NCI-H1417 treated with DMSO at 0.1 percent for 48 hours (cell line): ENCODE data around the gene CHD2.
"Not testable (repeated sequence)": the region's sequence is repeated elsewhere in the genome, so short reads cannot be mapped to it uniquely, and the experiment has no call there.

Experiments
- DNase-seq: peaks from one replicate; lab custom pipeline; 2025; lab: John Stamatoyannopoulos, UW

Gene CHD2

GRCh38 chr15:92899948-92900730, at the start of gene CHD2:
Gene CHD2, plus strand, starts transcription at chr15:92900324. Its CDS starts 914 bp downstream, at chr15:92901238.
- DNase-seq, result peak; percentile 85

GRCh38 chr15:92853222-92853621, 46.9 kb upstream of the CHD2 start:
- no peak for DNase-seq

DNA sequence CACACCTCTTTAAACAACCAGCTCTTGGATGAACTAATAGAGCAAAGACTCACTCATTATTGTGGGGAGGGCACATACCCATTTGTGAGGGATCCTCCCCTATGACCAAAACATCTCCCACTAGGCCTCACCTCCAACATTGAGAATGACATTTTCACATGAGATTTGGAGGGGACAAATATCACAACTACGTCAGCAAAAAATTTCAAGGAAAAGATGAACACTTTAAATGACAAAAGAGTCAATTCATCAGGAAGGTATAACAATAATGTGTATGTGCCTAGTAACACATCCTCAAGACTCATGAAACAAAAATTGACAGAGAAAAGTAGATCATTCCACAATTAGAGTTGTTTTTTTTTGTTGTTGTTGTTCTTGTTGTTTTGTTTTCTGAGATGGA, 38.4 kb upstream of the CHD2 start:
- DNase-seq, result no peak

GRCh38 chr15:92864127-92864814, 35.9 kb upstream of the CHD2 start:
- no peak for DNase-seq

- DNase-seq, result no peak
These were observed 30.7 kb upstream of the CHD2 start for GRCh38 chr15:92869263-92869940.

GRCh38 chr15:92870010-92870591, 30.0 kb upstream of the CHD2 start:
- no peak for DNase-seq

GRCh38 chr15:92872967-92873366, 27.2 kb upstream of the CHD2 start:
- not testable (repeated sequence) for DNase-seq

DNA sequence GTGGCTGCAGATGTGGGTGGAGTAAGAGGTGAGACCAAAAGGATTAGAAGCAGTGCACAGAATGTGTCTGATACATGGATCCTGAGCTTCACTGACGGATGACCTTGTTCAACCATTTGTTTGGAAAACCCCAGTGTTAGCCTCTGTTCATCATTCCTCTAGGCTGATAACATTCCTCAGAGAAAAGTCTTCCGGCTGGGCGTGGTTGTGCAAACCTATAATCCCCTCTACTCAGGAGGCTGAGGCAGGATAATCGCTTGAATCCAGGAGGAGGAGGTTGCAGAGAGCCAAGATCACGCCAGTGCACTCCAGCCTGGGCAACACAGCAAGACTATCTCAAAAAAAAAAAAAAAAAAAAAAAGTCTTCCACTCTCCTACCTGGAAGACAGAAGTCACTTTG, 23.1 kb upstream of the CHD2 start:
- no peak for DNase-seq

GRCh38 chr15:92877416-92877815, 22.7 kb upstream of the CHD2 start:
- no peak for DNase-seq

- peak; percentile 44 for DNase-seq
These were observed 21.5 kb upstream of the CHD2 start for GRCh38 chr15:92878593-92879053.

- no peak for DNase-seq
These were observed 20.0 kb upstream of the CHD2 start for GRCh38 chr15:92879949-92880725.

DNA sequence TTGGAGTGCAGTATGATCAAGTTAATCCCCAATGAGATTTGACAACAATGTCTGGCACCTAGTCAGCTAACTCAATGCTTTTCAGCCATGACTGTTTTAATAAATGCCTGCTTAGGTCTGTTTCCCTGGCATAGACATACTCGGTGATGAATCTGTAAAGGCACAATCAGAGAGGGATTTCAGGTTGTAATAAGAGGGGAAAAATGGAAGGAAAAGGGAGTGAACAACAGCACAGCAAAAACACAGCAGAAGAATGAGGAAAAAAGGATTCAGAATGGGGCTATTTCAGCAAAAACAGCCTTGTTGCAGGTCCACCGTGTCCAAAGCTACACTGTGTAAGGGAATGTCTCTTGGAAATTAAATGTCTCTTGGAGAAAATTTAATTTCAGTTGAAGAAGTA, 19.3 kb upstream of the CHD2 start:
- no peak for DNase-seq

DNA sequence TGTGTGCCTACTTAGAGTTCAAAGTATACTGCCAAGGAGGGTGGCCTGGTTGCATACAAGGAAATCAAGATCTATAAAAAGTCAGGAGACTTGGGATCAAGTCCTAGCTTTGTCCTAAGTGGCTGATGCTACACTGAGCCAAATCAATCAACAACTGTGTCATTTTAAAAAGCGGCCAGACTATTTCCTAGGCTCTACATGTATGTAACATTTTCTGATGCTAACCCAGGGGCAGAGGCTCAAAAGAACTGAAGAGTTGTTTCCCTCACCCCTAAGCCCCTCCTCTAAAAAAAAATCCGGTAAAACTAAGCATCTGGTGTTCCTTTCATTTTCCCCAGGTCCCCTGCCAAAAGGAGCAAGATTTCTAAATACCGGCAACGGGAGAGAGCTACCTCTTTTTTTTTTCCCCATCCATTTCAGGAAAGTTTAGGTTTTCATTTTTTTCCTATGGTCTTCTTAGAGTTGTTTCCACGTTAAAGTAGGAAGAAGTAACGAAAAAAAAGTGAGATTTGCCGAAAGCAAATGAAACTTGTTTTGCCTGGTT, 18.8 kb upstream of the CHD2 start:
- no peak for DNase-seq

GRCh38 chr15:92881802-92882696, 18.1 kb upstream of the CHD2 start:
- peak; percentile 99 for DNase-seq

DNA sequence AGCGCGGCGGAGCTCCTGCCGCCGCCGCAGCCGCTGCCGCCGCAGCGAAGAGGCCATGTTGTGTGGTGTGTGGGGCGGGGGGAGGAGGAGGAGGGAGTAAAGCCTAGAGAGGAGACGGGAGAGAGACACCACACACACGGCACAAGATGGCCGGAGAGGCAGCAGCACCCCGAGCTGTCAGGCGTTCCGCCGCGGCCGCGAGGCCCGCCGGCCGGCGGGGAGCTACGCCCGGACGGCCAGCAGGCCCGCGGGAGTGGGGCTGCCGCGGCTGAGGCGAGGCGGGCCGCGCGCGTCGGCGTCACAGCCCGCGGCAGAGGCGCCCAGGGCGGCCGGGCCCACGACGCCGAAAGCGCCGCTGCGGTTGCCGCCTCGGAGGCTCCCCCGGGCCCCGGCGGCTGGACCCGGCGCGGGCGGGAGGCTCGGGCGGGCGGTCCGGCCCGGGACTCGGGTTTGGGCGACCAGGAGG, 17.4 kb upstream of the CHD2 start:
- DNase-seq, result no peak

DNA sequence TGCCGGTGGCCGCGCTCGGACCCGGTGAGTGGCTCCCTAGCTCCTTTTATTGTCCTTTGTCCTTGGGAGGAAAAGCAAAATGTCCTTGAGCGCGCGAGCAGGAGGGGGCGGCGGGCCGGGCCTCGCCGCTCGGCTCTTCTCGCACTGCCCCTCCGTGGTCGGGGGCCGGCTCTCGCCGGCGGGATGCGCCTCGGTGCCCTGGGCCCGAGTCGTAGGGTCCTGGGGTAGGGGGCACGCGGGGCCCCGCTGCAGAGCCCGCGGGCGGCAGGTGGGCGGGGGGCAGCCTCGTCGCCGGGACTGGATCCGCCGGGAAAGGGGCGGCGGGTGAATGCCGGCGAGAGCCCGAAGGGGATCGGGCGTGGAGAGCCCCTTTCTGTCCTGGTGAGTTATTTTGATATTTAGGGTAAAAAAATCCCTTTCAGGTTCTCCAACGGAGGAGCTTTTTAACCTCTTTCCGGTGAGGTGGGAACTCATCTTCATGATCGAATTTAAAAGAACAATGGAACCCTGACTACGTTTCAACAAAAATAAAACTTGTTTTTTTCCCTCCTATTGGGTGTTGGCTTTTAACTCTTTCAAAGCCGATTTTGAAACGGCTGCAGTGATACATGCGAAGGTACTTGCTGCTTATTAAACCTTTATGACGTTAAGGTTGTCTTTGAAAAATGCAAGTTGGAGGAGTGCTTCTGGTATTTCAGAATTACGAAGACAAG, 16.8 kb upstream of the CHD2 start:
- DNase-seq, result no peak

GRCh38 chr15:92883876-92884435, 16.2 kb upstream of the CHD2 start:
- DNase-seq, result peak; percentile 53

DNA sequence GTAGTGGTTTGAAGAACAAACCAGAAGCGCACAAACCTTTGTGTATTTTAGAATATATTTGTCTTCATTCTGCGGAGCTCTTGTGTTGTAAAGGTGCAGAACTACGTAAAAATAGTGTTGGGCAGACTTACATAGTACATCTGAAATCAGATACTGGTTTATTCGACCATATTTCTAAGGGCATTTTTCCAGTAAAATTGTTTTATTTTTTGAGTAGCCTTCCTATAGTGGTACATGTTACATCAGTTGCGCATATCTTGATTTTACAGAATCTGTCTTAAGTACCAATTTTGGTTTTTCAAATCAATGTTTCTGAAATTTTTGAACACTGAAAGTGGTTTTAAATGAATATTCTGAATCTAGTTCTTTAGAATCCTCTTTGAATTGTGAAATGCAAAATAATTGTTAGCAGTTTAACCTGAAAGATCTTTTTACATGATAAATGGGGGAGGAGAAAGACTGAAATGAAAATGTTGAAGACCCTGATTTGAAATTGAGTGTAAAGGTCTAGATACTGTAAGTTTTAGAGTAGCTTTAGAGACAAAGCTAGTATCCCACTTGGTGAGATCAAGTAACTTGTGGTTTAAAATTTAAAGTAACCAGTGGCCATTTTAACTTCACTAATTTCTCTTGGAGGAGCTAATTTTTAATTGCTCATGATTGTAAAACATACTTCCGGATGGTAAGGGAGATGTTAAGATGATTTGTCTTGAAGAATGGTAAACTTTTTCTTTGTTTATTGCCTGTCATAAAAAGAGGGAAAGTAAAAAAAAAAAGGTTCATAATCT, 15.5 kb upstream of the CHD2 start:
- DNase-seq, result no peak
